OCI-LY3 (cell line): ENCODE data around the gene SPSB1.

ENCODE experiments used
- H2AFZ ChIP-seq: fragments of 200-600, 300-600 bp; shearing (Covaris generic); 2 replicates; pipeline ENCODE4 v1.6.0; 2014; ENCODE audit warnings: antibody characterized with exemption, low read depth, low read length
- H3K27ac ChIP-seq: fragments of 200-600, 300-600 bp; sonication (generic); 2 replicates; pipeline ENCODE4 v1.5.1; 2014; ENCODE audit warnings: mild to moderate bottlenecking, low read length, moderate library complexity, mixed read lengths
- H3K27me3 ChIP-seq: fragments of 200-600, 300-600 bp; sonication (generic); 2 replicates; pipeline ENCODE4 v1.6.1; 2014; ENCODE audit warnings: low read depth, low read length, mixed read lengths
- H3K36me3 ChIP-seq: fragments of 200-600, 300-600 bp; sonication (generic); replicated peaks from 2 replicates; pipeline ENCODE3; 2014; ENCODE audit warnings: low read depth, low read length, mixed read lengths
- H3K4me1 ChIP-seq: fragments of 300-600, 200-600 bp; sonication (generic); 2 replicates; pipeline ENCODE4 v1.6.1; 2014; ENCODE audit warnings: low read length, mixed read lengths
- H3K4me2 ChIP-seq: fragments of 200-600, 300-600 bp; sonication (generic); 2 replicates; pipeline ENCODE4 v1.6.1; 2014; ENCODE audit warnings: low read length, mixed read lengths
- H3K4me3 ChIP-seq: fragments of 300-600, 200-600 bp; sonication (generic); 2 replicates; pipeline ENCODE4 v1.5.1; 2014; ENCODE audit warnings: antibody characterized with exemption, mild to moderate bottlenecking, low read length, moderate library complexity
- H3K79me2 ChIP-seq: fragments of 300-600, 200-600 bp; shearing (Covaris generic); 2 replicates; pipeline ENCODE4 v1.6.1; 2014; ENCODE audit warnings: mild to moderate bottlenecking, low read length, mixed read lengths
- H3K9ac ChIP-seq: fragments of 300-600, 200-600 bp; shearing (Covaris generic); 2 replicates; pipeline ENCODE4 v1.6.0; 2014; ENCODE audit warnings: mild to moderate bottlenecking, low read length, moderate library complexity
- H3K9me3 ChIP-seq: fragments of 200-600, 300-600 bp; shearing (Covaris generic); 2 replicates; pipeline ENCODE4 v1.6.1; 2014; ENCODE audit warnings: low read length, mixed read lengths; ENCODE audit not compliant: insufficient read depth
- H4K20me1 ChIP-seq: fragments of 200-600, 300-600 bp; sonication (generic); 2 replicates; pipeline ENCODE4 v1.6.1; 2016; ENCODE audit warnings: low read length, mixed read lengths; ENCODE audit not compliant: insufficient read depth
- EZH2phosphoT487 ChIP-seq: fragments of 200-600 bp; shearing (Covaris generic); IDR thresholded peaks from 2 replicates; pipeline ENCODE4 v1.6.1; 2018; ENCODE audit warnings: antibody characterized with exemption, mixed run types, low read depth
- TF ChIP-seq, protein P1 (sequence below): fragments of 200-600, 300-600 bp; sonication (generic); IDR thresholded peaks from 2 replicates; pipeline ENCODE4 v1.5.1; 2014; ENCODE audit warnings: antibody characterized with exemption, low read length, low read depth

The SPSB1 gene

DNA sequence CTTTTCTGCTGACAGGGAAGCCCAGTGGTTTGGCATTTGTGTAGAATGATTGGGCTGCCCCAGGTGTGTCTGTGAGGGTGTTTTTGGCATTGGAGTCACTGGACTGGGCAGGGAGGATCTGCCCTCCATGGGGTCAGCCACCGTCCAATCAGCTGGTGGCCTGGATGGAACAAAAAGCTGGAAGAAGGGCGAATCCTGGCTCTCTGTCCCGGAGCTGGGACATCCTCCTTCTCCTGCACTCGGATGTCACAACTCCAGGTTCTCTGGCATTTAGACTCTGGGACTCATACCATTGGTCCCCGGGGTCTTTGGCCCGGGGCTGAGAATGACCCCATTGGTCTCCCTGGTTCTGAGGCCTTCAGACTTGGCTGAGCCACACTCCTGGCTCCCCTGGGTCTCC is 11.2 kb downstream of the SPSB1 start:
- H3K4me3 ChIP-seq = no peak overlapping the region
- 0 out of 2 replicates have a peak, but pooled peaks cover 4% of the 10 kb centered on the region for H3K27me3 ChIP-seq
- no peaks in the 10 kb centered on the region for H4K20me1 ChIP-seq
- H2AFZ ChIP-seq = no peak overlapping the region
- no peak overlapping the region for H3K4me2 ChIP-seq
- no peaks in the 10 kb centered on the region for H3K4me1 ChIP-seq
- no peaks in the 10 kb centered on the region for H3K79me2 ChIP-seq
- TF ChIP-seq EZH2phosphoT487 = no peak
- TF ChIP-seq, protein P1, sequence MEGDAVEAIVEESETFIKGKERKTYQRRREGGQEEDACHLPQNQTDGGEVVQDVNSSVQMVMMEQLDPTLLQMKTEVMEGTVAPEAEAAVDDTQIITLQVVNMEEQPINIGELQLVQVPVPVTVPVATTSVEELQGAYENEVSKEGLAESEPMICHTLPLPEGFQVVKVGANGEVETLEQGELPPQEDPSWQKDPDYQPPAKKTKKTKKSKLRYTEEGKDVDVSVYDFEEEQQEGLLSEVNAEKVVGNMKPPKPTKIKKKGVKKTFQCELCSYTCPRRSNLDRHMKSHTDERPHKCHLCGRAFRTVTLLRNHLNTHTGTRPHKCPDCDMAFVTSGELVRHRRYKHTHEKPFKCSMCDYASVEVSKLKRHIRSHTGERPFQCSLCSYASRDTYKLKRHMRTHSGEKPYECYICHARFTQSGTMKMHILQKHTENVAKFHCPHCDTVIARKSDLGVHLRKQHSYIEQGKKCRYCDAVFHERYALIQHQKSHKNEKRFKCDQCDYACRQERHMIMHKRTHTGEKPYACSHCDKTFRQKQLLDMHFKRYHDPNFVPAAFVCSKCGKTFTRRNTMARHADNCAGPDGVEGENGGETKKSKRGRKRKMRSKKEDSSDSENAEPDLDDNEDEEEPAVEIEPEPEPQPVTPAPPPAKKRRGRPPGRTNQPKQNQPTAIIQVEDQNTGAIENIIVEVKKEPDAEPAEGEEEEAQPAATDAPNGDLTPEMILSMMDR = no peak
- H3K27ac ChIP-seq = no peak overlapping the region
- no peaks in the 10 kb centered on the region for H3K36me3 ChIP-seq
- no peak overlapping the region for H3K9ac ChIP-seq
- H3K9me3 ChIP-seq = no peaks in the 10 kb centered on the region

- no peaks in the 10 kb centered on the region for H3K4me1 ChIP-seq
- no peaks in the 10 kb centered on the region for H3K79me2 ChIP-seq
- no peak overlapping the region for H3K27ac ChIP-seq
- no peak overlapping the region for H3K9ac ChIP-seq
- no peak overlapping the region for H2AFZ ChIP-seq
- no peaks in the 10 kb centered on the region for H3K36me3 ChIP-seq
- no peaks in the 10 kb centered on the region for H4K20me1 ChIP-seq
- H3K9me3 ChIP-seq = no peaks in the 10 kb centered on the region
- H3K4me3 ChIP-seq = no peak overlapping the region
- TF ChIP-seq, protein P1 = no peak
- TF ChIP-seq EZH2phosphoT487 = no peak
- H3K4me2 ChIP-seq = no peak overlapping the region
- 0 out of 2 replicates have a peak, but pooled peaks cover 4% of the 10 kb centered on the region for H3K27me3 ChIP-seq
These were observed 12.5 kb downstream of the SPSB1 start for GRCh38 chr1:9305216-9305615.

- no peak overlapping the region for H3K9ac ChIP-seq
- H2AFZ ChIP-seq = no peak overlapping the region
- H3K27me3 ChIP-seq = 0 out of 2 replicates have a peak, but pooled peaks cover 4% of the 10 kb centered on the region
- TF ChIP-seq, protein P1 = no peak
- no peak for TF ChIP-seq EZH2phosphoT487
- no peak overlapping the region for H3K4me2 ChIP-seq
- no peaks in the 10 kb centered on the region for H3K9me3 ChIP-seq
- no peaks in the 10 kb centered on the region for H3K36me3 ChIP-seq
- no peak overlapping the region for H3K4me3 ChIP-seq
- H3K79me2 ChIP-seq = no peaks in the 10 kb centered on the region
- no peak overlapping the region for H3K27ac ChIP-seq
- H4K20me1 ChIP-seq = no peaks in the 10 kb centered on the region
- no peaks in the 10 kb centered on the region for H3K4me1 ChIP-seq
These were observed 13.3 kb downstream of the SPSB1 start for GRCh38 chr1:9306006-9306405.

GRCh38 chr1:9307303-9307702 is 14.6 kb downstream of the SPSB1 start:
- Histone ChIP-seq H3K4me1 (no peaks in the 10 kb centered on the region), H3K27me3 (0 out of 2 replicates have a peak, but pooled peaks cover 4% of the 10 kb centered on the region), H3K4me2 (no peak overlapping the region), H3K4me3 (no peak overlapping the region), H4K20me1 (no peaks in the 10 kb centered on the region), H3K27ac (no peak overlapping the region), H3K9ac (no peak overlapping the region), H3K9me3 (no peaks in the 10 kb centered on the region), H2AFZ (no peak overlapping the region), H3K36me3 (no peaks in the 10 kb centered on the region), H3K79me2 (no peaks in the 10 kb centered on the region)
- no peak for TF ChIP-seq EZH2phosphoT487
- TF ChIP-seq, protein P1 = no peak
